GM21360 (cell line): ENCODE measurements around the gene EFCAB10.
"Not testable (repeated sequence)": the region's sequence is repeated elsewhere in the genome, so short reads cannot be mapped to it uniquely, and the experiment has no call there.

Experiments used
- ATAC-seq: cut with Tn5 transposase; IDR thresholded peaks from one replicate; pipeline ENCODE4 v1.9.1; 2021; ENCODE audit warnings: mild to moderate bottlenecking, moderate library complexity; ENCODE audit not compliant: unreplicated experiment

EFCAB10 gene

DNA sequence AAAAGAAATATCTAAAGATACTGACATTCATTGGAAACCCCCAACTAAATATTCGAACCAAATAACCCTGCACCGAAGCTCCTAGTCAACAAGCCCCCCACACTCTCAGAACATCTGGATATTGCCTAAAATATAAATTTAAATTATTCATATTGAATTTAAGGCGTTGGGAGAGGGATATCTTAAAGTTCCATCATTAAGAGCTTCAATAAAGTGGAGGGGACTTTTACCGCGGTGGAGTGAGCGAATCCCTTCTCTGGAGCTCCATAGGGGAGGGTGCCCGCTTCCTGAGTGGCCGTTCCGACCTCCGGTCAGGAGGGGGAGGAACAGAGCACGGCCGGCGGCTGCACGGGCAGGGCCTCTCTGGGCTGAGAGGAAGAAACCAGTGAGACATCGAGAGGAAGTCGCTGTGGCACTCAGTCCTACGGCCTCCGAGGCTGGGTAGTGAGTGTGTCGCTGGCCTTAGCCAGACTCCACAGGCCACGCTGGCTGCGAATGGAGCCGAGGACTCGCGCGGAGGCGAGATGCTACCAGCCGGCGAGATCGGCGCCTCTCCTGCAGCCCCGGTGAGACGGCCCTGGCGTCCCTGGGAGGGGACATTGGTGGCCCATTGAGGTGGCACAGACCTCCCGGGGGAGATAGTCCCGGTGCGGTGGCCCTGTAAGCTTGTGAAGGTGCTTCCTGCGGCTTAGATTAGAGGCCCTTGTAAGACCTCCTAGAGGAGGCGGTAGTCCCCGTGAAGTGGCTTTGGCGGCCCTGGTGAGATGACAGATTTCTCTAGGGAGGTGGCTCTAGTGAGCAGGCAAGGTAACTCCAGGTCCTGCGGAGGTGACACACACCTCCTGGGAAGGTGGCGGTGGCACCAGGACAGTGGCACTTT is 49.3 kb downstream of the EFCAB10 start, which contains the start of gene RINT1:
TSS of gene RINT1 (plus strand) at position 410 of the 880 bp plus-strand sequence. CDS start at position 525, 115 bp downstream.
- peak; percentile 93 for ATAC-seq

- ATAC-seq, result no peak
Measured at GRCh38 chr7:105530546-105530945, 50.7 kb downstream of the EFCAB10 start.

GRCh38 chr7:105530126-105530525 is 51.2 kb downstream of the EFCAB10 start:
- ATAC-seq, result no peak

DNA sequence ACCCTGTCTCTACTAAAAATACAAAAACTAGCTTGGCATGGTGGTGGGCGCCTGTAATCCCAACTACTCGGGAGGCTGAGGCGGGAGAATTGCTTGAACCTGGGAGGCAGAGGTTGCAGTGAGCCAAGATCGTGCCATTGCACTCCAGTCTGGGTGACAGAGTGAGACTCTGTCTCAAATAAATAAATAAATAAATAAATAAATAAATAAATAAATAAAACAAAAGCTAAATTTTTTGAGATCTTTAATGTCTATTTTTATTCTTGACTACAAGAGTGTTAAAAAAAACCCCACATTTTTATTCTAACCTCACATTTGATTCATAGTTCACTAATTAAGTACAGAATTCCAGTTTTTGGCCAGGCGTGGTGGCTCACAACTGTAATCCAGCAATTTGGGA is 53.6 kb downstream of the EFCAB10 start:
- not testable (repeated sequence) for ATAC-seq

GRCh38 chr7:105524840-105525239 is 56.5 kb downstream of the EFCAB10 start:
- ATAC-seq, result no peak

DNA sequence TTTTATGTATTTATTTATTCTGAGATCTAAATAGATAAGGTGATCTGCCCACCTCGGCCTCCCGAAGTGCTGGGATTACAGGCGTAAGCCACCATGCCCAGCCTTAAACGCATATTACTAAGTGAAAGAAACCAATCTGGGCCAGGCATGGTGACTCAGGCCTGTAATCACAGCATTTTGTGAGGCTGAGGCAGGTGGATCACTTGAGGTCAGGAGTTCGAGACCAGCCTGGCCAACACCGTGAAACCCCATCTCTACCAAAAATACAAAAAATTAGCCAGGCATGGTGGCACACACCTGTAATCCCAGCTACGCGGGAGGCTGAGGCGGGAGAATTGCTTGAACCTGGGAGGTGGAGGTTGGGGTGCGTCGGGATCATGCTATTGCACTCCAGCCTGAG is 56.9 kb downstream of the EFCAB10 start:
- not testable (repeated sequence) for ATAC-seq

DNA sequence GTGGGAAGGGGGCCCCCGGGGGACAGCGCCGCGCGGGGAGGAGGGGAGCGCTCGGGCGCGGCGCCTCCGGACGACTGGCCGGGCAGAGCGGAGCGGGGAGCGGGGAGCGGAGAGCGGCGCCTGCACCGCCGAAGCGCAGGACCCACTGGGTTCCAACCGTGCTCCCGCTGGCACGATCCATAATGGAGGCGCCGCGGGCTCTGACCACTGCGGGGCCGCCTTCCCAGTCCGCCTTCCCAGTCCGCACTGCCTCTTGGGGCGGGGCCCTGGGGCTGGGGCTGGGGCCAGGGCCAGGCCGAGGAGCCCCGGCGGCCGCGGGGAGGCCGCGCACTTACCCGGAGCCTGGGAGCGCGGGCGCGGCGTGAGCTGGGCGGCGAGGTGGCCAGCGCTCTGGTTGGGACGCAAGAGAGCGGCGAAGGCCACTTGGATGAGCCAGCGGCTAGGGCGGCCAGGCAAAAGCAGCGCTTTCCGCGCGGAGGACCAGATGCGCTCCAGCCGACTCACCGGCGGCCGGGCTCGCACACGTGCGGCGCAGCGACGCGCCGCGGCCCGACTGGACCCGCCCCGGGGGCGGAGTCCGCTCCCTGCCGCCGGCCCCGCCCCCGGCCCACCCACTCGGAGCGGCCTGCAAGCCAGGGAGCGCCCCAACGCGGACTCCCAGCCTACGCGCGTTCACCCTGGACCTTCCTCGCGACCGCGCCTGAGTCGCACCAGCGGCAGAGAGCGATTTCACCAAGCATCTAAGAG is 59.4 kb downstream of the EFCAB10 start, which contains the start of gene PUS7:
TSS of gene PUS7 (minus strand) at position 555 of the 747 bp plus-strand sequence. CDS start 13,759 bp downstream, outside the sequence.
- ATAC-seq, result peak; percentile 78

DNA sequence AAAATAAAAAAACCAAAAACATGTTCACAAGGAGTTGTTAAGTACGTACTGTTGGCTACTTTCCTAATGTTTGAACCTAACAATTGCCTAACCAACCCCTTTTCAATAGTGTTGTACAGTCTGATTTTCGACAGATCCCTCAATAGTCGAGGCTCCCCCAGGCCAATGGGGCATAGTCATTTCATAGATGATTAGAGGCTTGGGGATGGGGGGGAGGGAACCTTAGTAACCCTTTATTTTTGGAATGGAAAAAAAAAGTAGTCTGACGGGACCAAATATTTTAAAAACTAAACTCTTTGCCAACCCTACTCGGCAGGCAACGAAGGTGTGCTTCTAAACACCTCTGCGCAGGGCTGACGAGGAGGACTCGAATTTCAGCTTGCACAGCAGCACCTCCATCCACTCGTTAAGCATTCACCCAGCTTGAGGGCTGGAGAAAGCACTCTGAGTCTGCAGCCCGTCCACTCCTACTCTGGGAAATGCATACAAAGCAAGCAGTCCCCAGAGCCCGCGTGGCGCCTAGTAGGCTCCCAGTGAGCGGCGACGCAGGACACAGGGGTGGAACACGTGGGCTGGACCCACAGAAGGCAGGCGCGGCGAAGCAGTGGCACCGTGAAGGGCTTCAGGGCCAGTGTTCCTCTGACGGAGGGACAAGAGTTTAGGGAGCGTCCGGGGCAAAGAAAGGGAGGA is 60.1 kb downstream of the EFCAB10 start:
- ATAC-seq, result peak; percentile 36

DNA sequence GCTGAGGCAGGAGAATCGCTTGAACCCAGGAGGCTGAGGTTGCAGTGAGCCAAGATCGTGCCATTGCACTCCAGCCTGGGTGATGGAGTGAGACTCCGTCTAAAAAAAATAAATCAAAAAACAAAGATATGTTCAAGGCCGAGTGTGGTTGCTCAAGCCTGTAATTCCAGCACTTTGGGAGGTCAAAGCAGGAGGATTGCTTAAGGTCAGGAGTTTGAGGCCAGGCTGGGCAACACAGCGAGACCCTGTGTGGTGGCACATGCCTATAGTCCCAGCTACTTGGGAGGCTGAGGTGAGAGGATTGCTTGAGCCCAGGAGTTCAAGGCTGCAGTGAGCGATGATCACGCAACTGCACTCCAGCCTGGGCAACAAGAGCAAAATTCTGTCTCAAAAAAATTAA is 60.7 kb downstream of the EFCAB10 start:
- not testable (repeated sequence) for ATAC-seq

DNA sequence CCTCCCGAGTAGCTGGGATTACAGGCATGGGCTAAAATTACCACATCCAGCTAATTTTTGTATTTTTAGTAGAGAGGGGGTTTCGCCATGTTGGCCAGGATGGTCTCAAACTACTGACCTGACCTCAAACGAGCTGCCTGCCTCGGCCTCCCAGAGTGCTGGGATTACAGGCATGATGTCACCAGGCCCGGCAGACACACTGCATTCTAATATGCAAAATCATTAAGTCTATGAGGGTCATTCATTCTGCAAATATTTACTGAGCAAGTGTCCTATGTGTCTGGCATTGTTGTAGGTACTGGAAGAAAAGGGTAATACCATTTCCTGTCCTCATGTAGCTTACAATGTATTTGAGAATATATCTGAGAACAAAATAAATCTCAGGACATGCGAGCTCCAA is 61.9 kb downstream of the EFCAB10 start:
- no peak for ATAC-seq

DNA sequence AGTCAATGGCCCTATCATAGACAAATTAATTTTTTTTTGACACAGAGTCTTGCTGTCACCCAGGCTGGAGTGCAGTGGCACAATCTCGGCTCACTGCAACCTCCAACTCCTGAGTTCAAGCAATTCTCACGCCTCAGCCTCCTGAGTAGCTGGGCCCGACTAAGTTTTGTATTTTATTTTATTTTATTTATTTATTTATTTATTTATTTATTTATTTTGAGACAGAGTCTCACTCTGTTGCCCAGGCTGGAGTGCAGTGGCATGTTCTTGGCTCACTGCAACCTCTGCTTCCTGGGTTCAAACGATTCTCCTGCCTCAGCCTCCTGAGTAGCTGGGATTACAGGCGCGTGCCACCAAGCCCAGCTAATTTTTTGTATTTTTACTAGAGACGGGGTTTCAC is 65.7 kb downstream of the EFCAB10 start:
- not testable (repeated sequence) for ATAC-seq
